H1 (cell line): Measurements from ENCODE around the gene SLC7A5. TPM values are rescaled to one million over a fixed set of nuclear protein-coding genes. Genes with fewer than 3 reads are reported as not detected.

ENCODE experiments used
- CTCF ChIA-PET: fragments of 300-600 bp; sonication (Branson Sonifier 250); formaldehyde crosslinking; loops from one replicate; lab custom pipeline; 2021; ENCODE audit not compliant: partially characterized antibody; lab: Charles Lee
- POLR2A ChIA-PET: fragments of 300-600 bp; sonication (Branson Sonifier 250); formaldehyde crosslinking; loops from one replicate; lab custom pipeline; 2021; ENCODE audit warnings: inconsistent platforms; ENCODE audit not compliant: partially characterized antibody; lab: Charles Lee
- DNase-seq, 2 experiments: peaks; one replicate each; pipeline versions ENCODE4 v3.0.0 to v3.0.0-alpha.2; 2010 to 2022; ENCODE audit warnings: low spot score in 2 of 2, low read depth in 1 of 2, mixed read lengths in 1 of 2
- FAIRE-seq: peaks from 2 replicates; lab custom pipeline; 2011; peaks lifted over from hg19 to GRCh38; lab: Jason Lieb, UNC
- H2AFZ ChIP-seq: 2 replicates; pipeline ENCODE4 v1.8.1; 2012; ENCODE audit warnings: low read length, inconsistent platforms
- H2AK5ac ChIP-seq: 2 replicates; pipeline ENCODE4 v1.6.1; 2013; ENCODE audit warnings: low read depth, low read length
- H2BK120ac ChIP-seq: replicated peaks from 2 replicates; pipeline ENCODE3; 2013; ENCODE audit warnings: low read depth, low read length, inconsistent platforms
- H2BK12ac ChIP-seq: 2 replicates; pipeline ENCODE4 v1.6.1; 2013; ENCODE audit warnings: low read depth, low read length
- H2BK15ac ChIP-seq: 2 replicates; pipeline ENCODE4 v1.6.1; 2013; ENCODE audit warnings: low read length
- H2BK20ac ChIP-seq: 2 replicates; pipeline ENCODE4 v1.6.1; 2013; ENCODE audit warnings: low read length
- H2BK5ac ChIP-seq: 2 replicates; pipeline ENCODE4 v1.6.1; 2013; ENCODE audit warnings: low read depth, low read length
- H3K14ac ChIP-seq: 2 replicates; pipeline ENCODE4 v1.6.1; 2013; ENCODE audit warnings: inconsistent platforms; ENCODE audit not compliant: insufficient read length
- H3K18ac ChIP-seq: 2 replicates; pipeline ENCODE4 v1.6.1; 2013; ENCODE audit warnings: low read length; ENCODE audit errors: extremely low read depth
- H3K23ac ChIP-seq: 2 replicates; pipeline ENCODE4 v1.6.1; 2013; ENCODE audit warnings: inconsistent platforms; ENCODE audit not compliant: insufficient read length
- H3K23me2 ChIP-seq: 2 replicates; pipeline ENCODE4 v1.6.1; 2013; ENCODE audit warnings: low read depth, low read length
- H3K27ac ChIP-seq: 2 replicates; pipeline ENCODE4 v1.6.1; 2011; ENCODE audit warnings: low read depth, low read length, inconsistent platforms
- H3K27me3 ChIP-seq, 4 experiments: replicated peaks in 1 of 4; 1 replicate in 1 of 4; 2 replicates in 3 of 4; pipeline versions ENCODE4 v1.6.1 to v1.8.1; 2011 to 2013; ENCODE audit warnings: low read length in 3 of 4, mild to moderate bottlenecking in 3 of 4, inconsistent platforms in 2 of 4, mixed read lengths in 2 of 4, moderate library complexity in 1 of 4; ENCODE audit not compliant: control insufficient read depth in 3 of 4, insufficient read depth in 3 of 4; ENCODE audit errors: extremely low read depth in 1 of 4
- H3K36me3 ChIP-seq, 4 experiments: 2 replicates each; pipeline versions ENCODE4 v1.6.1 to v1.8.1; 2011 to 2013; ENCODE audit warnings: mild to moderate bottlenecking in 4 of 4, low read length in 3 of 4, moderate library complexity in 2 of 4, control low read depth in 1 of 4, inconsistent platforms in 1 of 4; ENCODE audit not compliant: insufficient read depth in 4 of 4, control insufficient read depth in 2 of 4
- H3K4ac ChIP-seq: replicated peaks from 2 replicates; pipeline ENCODE3; 2013; ENCODE audit warnings: low read length, low read depth, mixed read lengths, inconsistent platforms; ENCODE audit not compliant: insufficient read length
- H3K4me1 ChIP-seq, 4 experiments: replicated peaks in 1 of 4; 1 replicate in 1 of 4; 2 replicates in 3 of 4; pipeline versions ENCODE4 v1.6.1 to v1.8.1; 2011 to 2013; ENCODE audit warnings: low read length in 3 of 4, inconsistent platforms in 2 of 4, mixed read lengths in 1 of 4; ENCODE audit not compliant: insufficient read depth in 4 of 4, control insufficient read depth in 3 of 4
- H3K4me2 ChIP-seq, 2 experiments: 2 replicates each; pipeline versions ENCODE4 v1.6.1 to v1.8.1; 2011 to 2013; ENCODE audit warnings: low read depth in 2 of 2, low read length in 2 of 2, control low read depth in 1 of 2, inconsistent platforms in 1 of 2, mild to moderate bottlenecking in 1 of 2; ENCODE audit not compliant: insufficient read depth in 1 of 2
- H3K4me3 ChIP-seq, 4 experiments: fragments of 200-600, 300-600 bp in 1 of 4; sonication (generic), shearing (Covaris generic), sonication (Bioruptor Twin) in 1 of 4; 2 replicates each; pipeline versions ENCODE4 v1.5.1 to v1.8.1; 2011 to 2016; ENCODE audit warnings: low read length in 4 of 4, low read depth in 3 of 4, control low read depth in 2 of 4, inconsistent platforms in 2 of 4, mild to moderate bottlenecking in 2 of 4, mixed read lengths in 1 of 4, moderate library complexity in 1 of 4; ENCODE audit not compliant: insufficient read depth in 2 of 4; ENCODE audit errors: extremely low read depth in 1 of 4
- H3K56ac ChIP-seq: replicated peaks from 2 replicates; pipeline ENCODE3; 2013; ENCODE audit warnings: low read depth, mild to moderate bottlenecking, mixed read lengths, low read length, inconsistent platforms; ENCODE audit not compliant: insufficient read length
- H3K79me1 ChIP-seq: 2 replicates; pipeline ENCODE4 v1.6.1; 2013; ENCODE audit warnings: low read depth, low read length, control low read depth
- H3K79me2 ChIP-seq, 2 experiments: 2 replicates each; pipeline versions ENCODE4 v1.6.1 to v1.8.1; 2012 to 2013; ENCODE audit warnings: low read length in 2 of 2, mild to moderate bottlenecking in 2 of 2, inconsistent platforms in 1 of 2; ENCODE audit not compliant: insufficient read depth in 2 of 2, control insufficient read depth in 1 of 2
- H3K9ac ChIP-seq, 4 experiments: replicated peaks in 1 of 4; 1 replicate in 1 of 4; 2 replicates in 3 of 4; pipeline versions ENCODE4 v1.6.1 to v1.8.1; 2011 to 2013; ENCODE audit warnings: low read depth in 3 of 4, low read length in 3 of 4, control low read depth in 2 of 4, mild to moderate bottlenecking in 2 of 4, moderate library complexity in 2 of 4, inconsistent platforms in 1 of 4; ENCODE audit errors: extremely low read depth in 1 of 4
- H3K9me3 ChIP-seq, 2 experiments: 2 replicates each; pipeline versions ENCODE4 v1.6.1 to v1.8.1; 2012 to 2013; ENCODE audit warnings: mild to moderate bottlenecking in 2 of 2, moderate library complexity in 2 of 2, control low read depth in 1 of 2, inconsistent platforms in 1 of 2, low read depth in 1 of 2, low read length in 1 of 2, mixed read lengths in 1 of 2; ENCODE audit not compliant: insufficient read depth in 2 of 2
- H4K20me1 ChIP-seq, 2 experiments: replicated peaks in 1 of 2; 2 replicates each; pipeline versions ENCODE3 to v1.8.1; 2011 to 2013; ENCODE audit warnings: inconsistent platforms in 2 of 2, low read length in 2 of 2, mild to moderate bottlenecking in 1 of 2; ENCODE audit not compliant: insufficient read depth in 2 of 2, control insufficient read depth in 1 of 2
- H4K5ac ChIP-seq: 2 replicates; pipeline ENCODE4 v1.6.1; 2013; ENCODE audit warnings: low read length, low read depth, mixed read lengths, inconsistent platforms; ENCODE audit not compliant: insufficient read length
- H4K8ac ChIP-seq: 2 replicates; pipeline ENCODE4 v1.8.0; 2013; ENCODE audit warnings: mild to moderate bottlenecking, moderate library complexity, low read length, inconsistent platforms; ENCODE audit not compliant: insufficient read depth; ENCODE audit errors: extremely low read depth
- H4K91ac ChIP-seq: replicated peaks from 2 replicates; pipeline ENCODE3; 2013; ENCODE audit warnings: low read length, mixed read lengths, inconsistent platforms; ENCODE audit not compliant: insufficient read length
- BACH1 ChIP-seq: IDR thresholded peaks from 2 replicates; pipeline ENCODE4 v1.6.1; 2012; ENCODE audit warnings: low read length, improper control_type of control experiment
- CBX8 ChIP-seq: fragments of 300-800, 300-1000 bp; sonication (generic); IDR thresholded peaks from 2 replicates; pipeline ENCODE4 v1.7.1; 2016; ENCODE audit warnings: low read depth, low read length, borderline replicate concordance
- CEBPB ChIP-seq: IDR thresholded peaks from 2 replicates; pipeline ENCODE4 v1.6.1; 2012; ENCODE audit warnings: low read depth, low read length
- CREB1 ChIP-seq: IDR thresholded peaks from 2 replicates; pipeline ENCODE4 v1.6.1; 2012; ENCODE audit warnings: inconsistent platforms
- CTCF ChIP-seq, 3 experiments: IDR thresholded peaks; 1 replicate in 2 of 3; 2 replicates in 1 of 3; pipeline versions ENCODE4 v1.5.1 to v1.6.1; 2011; ENCODE audit warnings: low read length in 3 of 3, mild to moderate bottlenecking in 3 of 3, inconsistent platforms in 2 of 3, low read depth in 1 of 3, moderate library complexity in 1 of 3; ENCODE audit not compliant: insufficient read depth in 1 of 3; ENCODE audit errors: control extremely low read depth in 1 of 3
- NRF1 ChIP-seq: IDR thresholded peaks from 2 replicates; pipeline ENCODE4 v1.6.1; 2011; ENCODE audit warnings: mild to moderate bottlenecking, low read depth, low read length, improper control_type of control experiment
- POLR2A ChIP-seq, 2 experiments: IDR thresholded peaks; 1 replicate in 1 of 2; 2 replicates in 1 of 2; pipeline ENCODE4 v1.6.1; 2011; ENCODE audit warnings: low read depth in 2 of 2, low read length in 2 of 2, mild to moderate bottlenecking in 2 of 2; ENCODE audit errors: control extremely low read depth in 1 of 2
- RAD21 ChIP-seq, 2 experiments: IDR thresholded peaks in 1 of 2; conservative IDR thresholded peaks in 1 of 2; 2 replicates each; pipeline ENCODE4 v1.6.1; 2011; ENCODE audit warnings: low read depth in 2 of 2, low read length in 2 of 2, improper control_type of control experiment in 1 of 2, inconsistent platforms in 1 of 2, mild to moderate bottlenecking in 1 of 2, moderate library complexity in 1 of 2
- WGBS, 2 experiments: shearing (Covaris generic) in 1 of 2; methylation state at CpG; one replicate each; pipeline versions ENCODE4 v1.1.6 to v1.1.7; 2013 to 2015; ENCODE audit warnings: low lambda C conversion rate in 2 of 2, mixed read lengths in 2 of 2, inconsistent platforms in 1 of 2, low coverage in 1 of 2, missing lambda C conversion rate in 1 of 2; ENCODE audit not compliant: insufficient replicate concordance in 2 of 2, insufficient coverage in 1 of 2, insufficient read length in 1 of 2; ENCODE audit errors: extremely low coverage in 1 of 2, missing lambda C conversion rate in 1 of 2; 5-methylcytosine and 5-hydroxymethylcytosine counted together
- polyA plus RNA-seq, 7 experiments: library from polyadenylated mRNA; depleted of rRNA in 3 of 7; stranded (reverse) in 5 of 7; unstranded in 2 of 7; fragments of >200 nt in 5 of 7; fragments of 200-250 nt in 2 of 7; gene quantifications; 1 replicate in 5 of 7; 2 replicates in 1 of 7; 4 replicates in 1 of 7; pipeline versions ENCODE4 v1.2.1 to v1.2.3, GENCODE V29; 2011 to 2013; ENCODE audit warnings: missing spikeins in 2 of 7, mixed read lengths in 2 of 7
- total RNA-seq: library from RNA; stranded (reverse); fragmentation: NEBNext Ultra II Directional; extraction: Animal tissue kit (Norgen Biotek cat#: 25700); gene quantifications from 2 replicates; pipeline ENCODE4 v1.2.1, GENCODE V29; 2021

SLC7A5 gene
- total and polyA plus RNA-seq, 2 of the 8 experiments (the other 6 are each of a cell fraction or from before 2014, with no cell fraction given), result 68.2 to 341 TPM

DNA sequence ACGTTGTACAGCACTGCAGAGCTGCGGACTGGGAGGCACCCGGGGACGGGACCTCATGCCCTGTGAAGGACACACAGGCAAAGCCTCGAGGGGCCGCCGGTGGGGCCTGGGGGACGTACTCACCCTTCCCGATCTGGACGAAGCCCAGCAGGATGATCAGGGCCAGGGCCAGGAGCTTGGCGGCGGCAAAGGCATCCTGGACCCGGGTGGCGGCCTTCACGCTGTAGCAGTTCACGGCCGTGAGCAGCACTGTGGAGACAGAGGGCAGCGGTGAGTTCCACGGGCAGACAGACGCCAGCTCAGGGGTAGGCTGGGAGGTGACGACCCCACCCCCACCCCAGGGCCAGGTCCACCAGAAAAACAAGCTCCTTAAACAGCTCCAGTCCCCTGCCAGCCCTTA lies 17.7 kb downstream of the SLC7A5 start:
- H2BK120ac ChIP-seq, result no peak overlapping the region
- peak in 1 of 2 experiments; percentile 55 for DNase-seq
- POLR2A ChIA-PET, result interaction anchor here (1.4 to 27.1 kb wide), 8 partner anchors 12 to 99 kb away, joined by 3 to 507 read pairs (median 18); partner anchors contain the start of genes BANP and SLC7A5
- H3K4me3 ChIP-seq, result no peak overlapping the region
- 0 out of 7 replicates have a peak overlapping the region, but pooled peaks of 1 of the 4 experiments have one; percentile 16 for H3K9ac ChIP-seq
- H3K79me2 ChIP-seq, result peaks cover 0 to 52% of the 10 kb centered on the region in 2 experiments; a peak in 3 of 4 replicates
- peaks cover 16 to 48% (median 33%) of the 10 kb centered on the region in 4 experiments for H3K4me1 ChIP-seq
- no peak overlapping the region for H2BK20ac ChIP-seq
- no peaks in the 10 kb centered on the region for H3K27me3 ChIP-seq
- peak overlapping the region; percentile 58 for H4K8ac ChIP-seq
- no peak overlapping the region for H3K14ac ChIP-seq
- H3K23ac ChIP-seq, result no peak overlapping the region
- H3K4ac ChIP-seq, result no peak overlapping the region
- H2BK5ac ChIP-seq, result peak overlapping the region; percentile 99
- H3K18ac ChIP-seq, result no peak overlapping the region; the same call in none of the 2 replicates
- peaks cover 13 to 29% (median 16%) of the 10 kb centered on the region in 4 experiments; a peak in 7 of 8 replicates for H3K36me3 ChIP-seq
- no peak overlapping the region for H3K4me2 ChIP-seq
- H3K56ac ChIP-seq, result no peak overlapping the region
- no peaks in the 10 kb centered on the region for H3K23me2 ChIP-seq
- peaks cover 6 to 12% of the 10 kb centered on the region in 2 experiments for H4K20me1 ChIP-seq
- no peak overlapping the region for H2AFZ ChIP-seq
- CTCF ChIA-PET, result interaction anchor here (0.5 to 9.1 kb wide), 22 partner anchors 12 to 343 kb away, joined by 3 to 181 read pairs (median 5); partner anchors contain the start of gene SLC7A5
- H3K79me1 ChIP-seq, result peaks cover 6% of the 10 kb centered on the region
- H3K9me3 ChIP-seq, result no peaks in the 10 kb centered on the region
- H3K27ac ChIP-seq, result no peak overlapping the region; the same call in 1 of the 2 replicates
- no peak overlapping the region for H2BK15ac ChIP-seq
- peak overlapping the region; percentile 98 for H2BK12ac ChIP-seq
- 81% methylated on average over 21 of the region's 21 CpGs; no CpG with 5 or more reads in 1 of the 2 experiments for WGBS, 2 experiments
- H2AK5ac ChIP-seq, result 0 out of 2 replicates have a peak overlapping the region, but pooled peaks have one; percentile 88
- no peak for FAIRE-seq
- H4K91ac ChIP-seq, result peak overlapping the region; percentile 77
- peak in 1 of 2 experiments; percentile 18; a peak in 1 of 4 replicates for TF ChIP-seq RAD21 (IDR thresholded peaks at IDR 0.05 in 1 of 2, conservative IDR thresholded peaks at IDR 0.05 in 1 of 2; ENCODE audit: low read depth in 2 of 2, low read length in 2 of 2)
- TF ChIP-seq BACH1, result no peak
- TF ChIP-seq POLR2A (IDR thresholded peaks at IDR 0.05; ENCODE audit: control extremely low read depth in 1 of 2, low read depth in 2 of 2, low read length in 2 of 2), result 0 out of 3 replicates have a peak, but pooled peaks of 1 of the 2 experiments have one; percentile 25
- peak in 2 of 3 experiments; percentile 29 to 37; a peak in 2 of 4 replicates for TF ChIP-seq CTCF (IDR thresholded peaks at IDR 0.05; ENCODE audit: control extremely low read depth in 1 of 3, insufficient read depth in 1 of 3, low read depth in 1 of 3, low read length in 3 of 3)
- no peak for TF ChIP-seq NRF1
- TF ChIP-seq CBX8, result no peak
- no peak for TF ChIP-seq CEBPB
- TF ChIP-seq CREB1, result no peak
- H4K5ac ChIP-seq, result no peak overlapping the region
